WERI-Rb-1 (cell line): ENCODE data around the gene RALGPS1.

ENCODE experiments used
- DNase-seq: peaks from one replicate; pipeline ENCODE4 v3.0.0-alpha.2; 2020
- H3K27ac ChIP-seq: fragments of 250-450 bp; sonication (Bioruptor Pico); 2 replicates; pipeline ENCODE4 v1.5.1; 2020; ENCODE audit warnings: mild to moderate bottlenecking, moderate library complexity
- H3K27me3 ChIP-seq: fragments of 250-450 bp; sonication (Bioruptor Pico); 2 replicates; pipeline ENCODE4 v1.5.1; 2021; ENCODE audit warnings: mild to moderate bottlenecking, low read depth, moderate library complexity; ENCODE audit not compliant: insufficient read depth, severe bottlenecking
- H3K36me3 ChIP-seq: fragments of 250-450 bp; sonication (Bioruptor Pico); 2 replicates; pipeline ENCODE4 v1.5.1; 2020; ENCODE audit warnings: mild to moderate bottlenecking, moderate library complexity
- H3K4me3 ChIP-seq: 2 replicates; pipeline ENCODE4 v1.5.1; 2011; ENCODE audit warnings: low read depth, mild to moderate bottlenecking, control low read depth, low read length
- H3K9me3 ChIP-seq: fragments of 250-450 bp; sonication (Bioruptor Pico); 2 replicates; pipeline ENCODE4 v1.5.1; 2021; ENCODE audit warnings: mild to moderate bottlenecking, moderate library complexity; ENCODE audit not compliant: severe bottlenecking
- TF ChIP-seq, protein P1 (sequence below): IDR thresholded peaks from 2 replicates; pipeline ENCODE4 v1.5.1; 2011; ENCODE audit warnings: low read depth, mild to moderate bottlenecking, control low read depth, inconsistent platforms, low read length

Gene RALGPS1

DNA sequence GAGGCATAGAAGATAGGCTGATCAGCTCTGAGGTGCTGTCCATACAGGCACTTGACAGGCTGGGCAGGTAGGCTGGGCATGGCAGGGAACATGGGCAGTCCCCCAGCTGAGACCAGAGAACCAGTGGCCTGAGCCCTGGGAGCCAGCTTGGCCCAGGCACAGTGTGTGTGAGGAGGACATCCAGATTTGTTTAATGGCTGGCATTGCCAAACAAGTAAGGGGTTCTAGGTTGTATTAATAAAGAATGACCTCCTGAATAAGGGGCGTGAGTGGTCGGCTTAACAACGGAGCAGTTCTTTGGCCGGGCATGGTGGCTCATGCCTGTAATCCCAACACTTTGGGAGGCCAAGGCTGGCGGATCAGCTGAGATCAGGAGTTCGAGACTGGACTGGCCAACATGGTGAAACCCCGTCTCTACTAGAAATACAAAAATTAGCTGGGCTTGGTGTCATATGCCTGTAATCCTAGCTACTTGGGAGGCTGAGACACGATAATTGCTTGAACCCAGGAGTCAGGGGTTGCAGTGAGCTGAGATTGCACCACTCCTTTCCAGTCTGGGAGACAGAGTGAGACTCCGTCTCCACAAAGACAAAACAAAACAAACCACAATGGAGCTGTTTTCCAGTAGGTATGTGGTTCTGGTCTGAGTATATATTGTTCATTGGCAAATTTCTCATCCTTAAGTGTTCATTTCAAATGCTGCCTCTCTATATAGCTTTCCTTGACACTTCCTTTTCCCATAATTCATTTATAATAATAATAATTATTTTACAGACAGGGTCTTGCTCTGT lies 151.7 kb downstream of the RALGPS1 start:
- Histone ChIP-seq H3K4me3 (no peak overlapping the region), H3K9me3 (no peaks in the 10 kb centered on the region), H3K27ac (no peak overlapping the region), H3K27me3 (no peaks in the 10 kb centered on the region), H3K36me3 (peaks cover under 1% of the 10 kb centered on the region)
- DNase-seq = no peak
- TF ChIP-seq, protein P1, sequence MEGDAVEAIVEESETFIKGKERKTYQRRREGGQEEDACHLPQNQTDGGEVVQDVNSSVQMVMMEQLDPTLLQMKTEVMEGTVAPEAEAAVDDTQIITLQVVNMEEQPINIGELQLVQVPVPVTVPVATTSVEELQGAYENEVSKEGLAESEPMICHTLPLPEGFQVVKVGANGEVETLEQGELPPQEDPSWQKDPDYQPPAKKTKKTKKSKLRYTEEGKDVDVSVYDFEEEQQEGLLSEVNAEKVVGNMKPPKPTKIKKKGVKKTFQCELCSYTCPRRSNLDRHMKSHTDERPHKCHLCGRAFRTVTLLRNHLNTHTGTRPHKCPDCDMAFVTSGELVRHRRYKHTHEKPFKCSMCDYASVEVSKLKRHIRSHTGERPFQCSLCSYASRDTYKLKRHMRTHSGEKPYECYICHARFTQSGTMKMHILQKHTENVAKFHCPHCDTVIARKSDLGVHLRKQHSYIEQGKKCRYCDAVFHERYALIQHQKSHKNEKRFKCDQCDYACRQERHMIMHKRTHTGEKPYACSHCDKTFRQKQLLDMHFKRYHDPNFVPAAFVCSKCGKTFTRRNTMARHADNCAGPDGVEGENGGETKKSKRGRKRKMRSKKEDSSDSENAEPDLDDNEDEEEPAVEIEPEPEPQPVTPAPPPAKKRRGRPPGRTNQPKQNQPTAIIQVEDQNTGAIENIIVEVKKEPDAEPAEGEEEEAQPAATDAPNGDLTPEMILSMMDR = no peak

DNA sequence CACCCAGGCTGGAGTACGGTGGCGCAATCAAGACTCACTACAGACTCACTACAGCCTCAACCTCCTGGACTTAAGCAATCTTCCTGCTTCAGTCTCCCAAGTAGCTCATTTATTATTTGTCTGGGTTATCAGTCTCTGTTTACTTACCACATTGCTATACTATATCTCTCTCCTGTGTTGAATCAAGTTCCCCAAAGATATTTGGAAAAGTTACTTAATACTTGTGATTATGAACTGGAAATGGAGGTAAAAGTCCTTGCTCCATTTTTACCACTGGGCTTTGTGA lies 152.2 kb downstream of the RALGPS1 start:
- H3K9me3 ChIP-seq = peaks cover 1% of the 10 kb centered on the region
- H3K27me3 ChIP-seq = no peaks in the 10 kb centered on the region
- no peak overlapping the region for H3K27ac ChIP-seq
- no peak overlapping the region for H3K4me3 ChIP-seq
- no peak for DNase-seq
- H3K36me3 ChIP-seq = no peaks in the 10 kb centered on the region; the same call in none of the 2 replicates
- TF ChIP-seq, protein P1 = no peak

DNA sequence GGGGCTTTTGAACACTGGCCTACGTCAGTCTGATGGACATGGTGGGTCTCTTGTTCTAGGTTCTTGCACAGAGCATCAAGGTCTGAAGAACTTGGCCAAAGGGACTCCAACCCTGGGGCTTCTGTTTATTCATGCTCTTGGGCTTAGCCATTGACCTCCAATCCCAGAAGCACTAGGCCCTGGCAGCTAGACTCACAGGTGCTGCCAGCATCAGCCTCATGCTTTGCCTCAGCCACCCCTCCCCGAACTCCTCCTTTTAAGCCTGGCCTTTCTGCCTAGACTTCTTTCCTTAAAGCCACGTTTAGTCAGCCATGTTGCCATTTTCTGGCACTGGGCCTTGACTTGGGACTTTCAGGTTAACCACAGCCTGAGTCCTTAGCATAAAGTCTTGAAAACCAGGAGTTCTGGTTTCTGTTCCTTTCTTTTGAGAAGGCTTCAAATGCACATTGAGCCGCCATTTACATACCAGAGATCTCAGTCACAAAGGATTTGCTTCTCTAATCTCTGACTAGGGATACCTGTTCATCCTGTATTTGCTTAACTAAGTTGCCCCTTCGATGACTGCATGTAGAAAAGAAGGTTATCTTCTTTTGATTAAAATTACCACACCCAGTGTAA lies 153.1 kb downstream of the RALGPS1 start:
- H3K27ac ChIP-seq = no peak overlapping the region
- TF ChIP-seq, protein P1 = no peak
- no peak for DNase-seq
- peaks cover 6% of the 10 kb centered on the region for H3K9me3 ChIP-seq
- H3K36me3 ChIP-seq = no peaks in the 10 kb centered on the region; the same call in none of the 2 replicates
- H3K27me3 ChIP-seq = no peaks in the 10 kb centered on the region
- H3K4me3 ChIP-seq = no peak overlapping the region

DNA sequence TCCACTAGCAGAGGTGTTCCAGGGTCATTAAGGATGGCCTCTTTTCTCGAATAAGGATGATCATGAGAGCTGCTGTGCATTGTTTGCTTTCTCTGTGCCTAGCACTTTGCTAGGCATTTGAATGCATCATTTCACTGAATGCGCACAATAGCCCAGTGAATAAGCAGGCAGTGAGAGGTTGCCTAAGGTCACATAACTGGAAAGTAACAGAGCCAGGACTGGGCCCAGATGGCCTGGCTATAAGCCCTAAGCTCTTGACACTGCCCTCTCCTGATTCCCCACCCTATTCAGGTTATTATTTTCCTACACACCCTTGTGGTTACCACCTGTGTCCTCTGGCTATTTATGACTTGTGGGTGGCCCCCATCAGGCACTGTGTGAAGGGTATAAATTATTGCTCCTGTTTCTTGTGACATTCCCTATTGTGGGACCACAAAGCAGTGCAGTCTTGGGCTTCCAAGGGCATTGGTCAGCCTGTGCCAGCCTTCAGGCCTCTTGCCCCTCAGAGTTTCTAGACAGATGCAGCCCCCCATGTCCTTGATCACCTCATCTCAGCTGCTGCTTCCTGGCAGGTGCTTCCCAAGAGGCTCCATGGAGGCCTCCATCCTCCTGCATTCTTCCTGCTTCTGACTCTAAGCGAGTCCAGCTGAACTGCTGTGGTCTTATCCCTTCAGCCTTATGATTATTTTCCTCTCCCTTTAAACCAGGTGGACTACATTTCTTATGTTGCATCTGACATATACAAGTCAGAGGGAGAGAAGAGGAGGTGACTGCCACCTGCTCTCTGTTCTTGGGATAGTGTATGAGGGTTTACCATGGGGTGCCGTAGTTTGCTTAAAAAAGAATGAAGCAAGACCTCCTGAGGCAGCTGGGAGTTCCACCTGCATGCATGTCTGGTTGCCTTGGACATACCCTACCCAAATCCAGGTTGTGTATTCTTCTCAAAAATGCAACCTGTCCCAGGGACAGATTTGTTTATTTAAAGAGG lies 160.3 kb downstream of the RALGPS1 start:
- no peaks in the 10 kb centered on the region; the same call in 1 of the 2 replicates for H3K36me3 ChIP-seq
- DNase-seq = peak; percentile 86
- peaks cover 6% of the 10 kb centered on the region for H3K9me3 ChIP-seq
- TF ChIP-seq, protein P1 = no peak
- peak overlapping the region; percentile 72 for H3K27ac ChIP-seq
- H3K27me3 ChIP-seq = no peaks in the 10 kb centered on the region
- no peak overlapping the region for H3K4me3 ChIP-seq

DNA sequence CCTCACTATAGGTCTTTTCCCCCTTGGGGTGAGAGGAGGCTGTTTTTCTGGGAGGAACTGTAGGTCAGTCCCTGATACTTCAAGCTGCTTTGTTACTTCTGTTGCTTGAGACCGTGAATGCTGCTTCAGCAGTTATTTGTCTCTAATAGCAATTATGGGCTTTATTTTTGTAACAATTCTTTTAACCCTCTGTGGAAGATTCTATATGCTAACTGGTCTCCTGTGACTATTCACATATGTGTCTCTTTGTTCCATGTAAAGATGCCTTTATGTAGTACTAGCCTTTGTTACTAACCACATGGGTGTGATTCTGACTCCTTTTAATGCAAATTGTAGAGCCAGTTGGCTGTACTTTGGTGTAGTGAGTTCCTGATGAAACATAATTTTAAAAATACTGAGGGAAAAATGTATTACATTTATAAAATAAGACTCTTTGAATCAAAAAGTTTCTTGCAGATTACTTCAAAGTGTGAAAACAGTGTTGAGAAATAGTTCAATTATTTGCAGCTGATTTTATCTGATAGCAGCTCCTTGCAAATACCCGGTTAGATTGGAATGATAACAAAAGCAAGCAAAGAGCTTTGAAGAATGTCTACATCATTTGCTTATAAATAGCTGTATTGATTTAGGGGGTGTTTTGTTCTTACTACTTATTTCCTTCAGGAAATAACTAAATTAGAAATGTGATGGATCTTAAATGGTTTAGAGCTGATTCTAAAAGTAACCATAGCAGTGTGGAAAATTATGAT lies 161.2 kb downstream of the RALGPS1 start:
- Histone ChIP-seq H3K4me3 (no peak overlapping the region), H3K27ac (peak overlapping the region; percentile 72), H3K27me3 (no peaks in the 10 kb centered on the region), H3K9me3 (peaks cover 6% of the 10 kb centered on the region), H3K36me3 (no peaks in the 10 kb centered on the region; the same call in 1 of the 2 replicates)
- TF ChIP-seq, protein P1 = no peak
- peak; percentile 6 for DNase-seq
